Measurements from ENCODE around the gene BTBD6.
"Not testable (repeated sequence)": the region's sequence is repeated elsewhere in the genome, so short reads cannot be mapped to it uniquely, and the experiment has no call there.

Gene BTBD6

GRCh38 chr14:105273062-105273461 is 24.7 kb downstream of the BTBD6 start:
- no peak for DNase-seq

DNA sequence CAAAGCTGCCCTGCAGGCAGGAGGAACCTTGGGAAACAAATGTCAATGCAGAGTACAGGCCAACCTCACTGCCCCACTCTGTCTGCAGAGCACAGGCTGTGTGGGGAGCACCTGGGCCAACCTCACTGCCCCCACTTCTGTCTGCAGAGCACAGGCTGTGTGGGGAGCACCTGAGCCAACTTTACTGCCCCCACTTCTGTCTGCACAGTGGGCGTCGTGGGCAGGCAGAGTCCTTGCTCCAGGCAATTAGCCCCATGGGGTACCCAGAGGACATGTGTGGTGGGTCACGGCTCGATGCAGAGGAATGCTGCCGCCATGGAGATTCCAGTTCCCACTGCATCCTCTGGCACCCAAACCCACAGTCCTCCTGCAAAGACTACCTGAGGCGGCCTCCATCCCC is 26.3 kb downstream of the BTBD6 start:
- no peak for DNase-seq

GRCh38 chr14:105275267-105275946 is 27.1 kb downstream of the BTBD6 start:
- DNase-seq = no peak

GRCh38 chr14:105277448-105277847 is 29.1 kb downstream of the BTBD6 start:
- not testable (repeated sequence) for DNase-seq

DNA sequence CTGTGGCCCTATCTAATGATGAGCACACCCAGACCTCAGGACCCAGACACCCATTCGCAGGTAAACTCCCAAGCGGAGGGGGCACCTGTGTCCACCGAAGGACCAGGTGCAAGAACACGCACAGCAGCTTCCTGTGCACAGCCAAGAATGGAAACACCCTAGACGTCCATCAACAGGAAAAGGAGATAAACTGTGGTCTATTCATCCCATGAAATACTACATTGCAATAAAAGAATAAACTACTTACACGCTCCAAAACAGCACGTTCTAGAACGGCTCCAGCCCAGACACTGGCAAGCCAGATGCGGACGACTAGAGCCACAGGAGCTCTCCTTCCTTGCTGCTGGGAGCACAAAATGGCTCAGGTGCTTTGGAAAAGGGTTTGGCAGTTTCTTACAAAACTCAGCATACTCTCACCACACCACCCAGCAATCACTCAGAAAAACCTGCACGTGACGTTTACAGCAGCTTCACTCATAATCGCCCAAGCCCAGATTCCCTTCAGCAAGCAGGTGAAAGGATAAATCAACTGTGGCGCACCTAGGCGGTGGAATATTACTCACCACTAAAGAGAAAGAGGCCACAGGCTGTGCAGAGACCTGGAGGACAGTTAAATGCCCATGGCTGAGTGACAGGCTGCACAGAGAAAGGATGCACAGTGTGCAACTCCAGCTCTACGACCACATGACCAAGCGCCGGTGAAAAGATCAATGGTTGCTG is 31.5 kb downstream of the BTBD6 start:
- no peak for DNase-seq

DNA sequence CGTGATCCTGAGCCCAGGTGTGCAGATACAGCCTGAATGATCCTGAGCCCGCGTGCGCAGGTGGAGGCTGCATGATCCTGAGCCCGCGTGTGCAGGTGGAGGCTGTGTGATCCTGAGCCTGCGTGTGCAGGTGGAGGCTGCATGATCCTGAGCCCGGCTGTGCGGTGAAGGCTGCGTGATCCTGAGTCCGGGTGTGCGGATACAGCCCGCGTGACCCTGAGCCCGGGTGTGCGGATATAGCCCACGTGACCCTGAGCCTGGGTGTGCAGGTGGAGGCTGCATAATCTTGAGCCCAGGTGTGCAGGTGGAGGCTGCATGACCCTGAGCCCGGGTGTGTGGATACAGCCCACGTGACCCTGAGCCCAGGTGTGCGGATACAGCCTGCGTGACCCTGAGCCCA is 32.2 kb downstream of the BTBD6 start:
- DNase-seq = no peak

DNA sequence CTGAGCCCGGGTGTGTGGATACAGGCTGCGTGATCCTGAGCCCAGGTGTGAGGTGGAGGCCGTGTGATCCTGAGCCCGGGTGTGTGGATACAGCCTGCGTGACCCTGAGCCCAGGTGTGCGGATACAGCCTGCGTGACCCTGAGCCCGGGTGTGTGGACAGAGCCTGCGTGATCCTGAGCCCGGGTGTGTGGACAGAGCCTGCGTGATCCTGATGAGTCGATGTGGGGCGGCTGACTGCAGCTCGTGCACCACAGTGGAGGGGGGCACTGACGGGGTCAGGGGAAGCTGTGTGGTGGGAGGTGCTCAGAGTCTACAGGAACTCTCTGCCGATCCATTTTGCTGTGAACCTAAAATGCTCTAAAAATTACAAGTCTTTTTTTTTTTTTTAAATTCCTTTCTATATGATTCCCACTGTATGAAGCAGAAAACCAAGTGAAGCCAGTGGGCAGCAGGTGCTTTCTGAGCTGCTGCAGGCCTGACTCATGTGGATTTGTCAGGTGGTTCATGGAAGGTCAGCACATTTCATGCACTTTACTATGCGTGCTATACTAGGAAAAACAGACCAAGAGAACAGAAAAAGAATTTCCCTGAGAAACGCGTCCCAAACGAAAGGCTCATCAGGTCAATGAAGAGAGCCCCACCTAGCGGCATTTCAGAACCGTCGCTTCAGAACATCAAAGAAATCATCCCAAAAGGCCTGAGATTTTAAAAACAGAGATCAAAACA is 33.2 kb downstream of the BTBD6 start:
- DNase-seq = peak in 1 of 2 donors; percentile 11

DNA sequence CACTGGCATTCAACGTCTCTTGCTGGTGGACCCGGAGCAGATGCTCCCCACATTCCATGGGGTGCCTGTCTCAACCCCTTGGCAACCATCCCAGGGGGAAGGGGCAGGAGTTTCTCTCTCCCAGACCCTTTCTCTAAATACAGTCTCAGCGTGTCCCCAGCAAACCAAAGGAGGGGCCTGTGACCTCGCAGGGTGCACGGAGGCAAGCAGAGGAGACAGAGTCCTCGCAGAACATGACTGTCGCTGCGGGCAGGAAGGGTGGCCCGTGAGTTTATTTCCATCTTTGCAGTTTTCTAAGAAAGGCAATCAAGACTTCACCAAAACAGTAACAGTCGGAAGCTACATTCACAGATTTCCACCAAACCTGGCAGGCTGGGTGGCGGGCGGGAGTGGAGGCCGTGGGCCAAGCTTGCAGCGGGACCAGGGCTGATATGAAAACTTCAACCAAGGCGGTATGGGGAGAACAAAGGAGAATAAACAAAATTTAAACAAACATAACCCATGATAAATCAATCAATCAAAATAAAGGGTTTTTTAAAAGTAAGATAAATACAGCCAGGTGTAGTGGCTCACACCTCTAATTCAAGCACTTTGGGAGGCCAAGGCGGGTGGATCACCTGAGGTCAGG is 33.9 kb downstream of the BTBD6 start:
- DNase-seq = no peak

DNA sequence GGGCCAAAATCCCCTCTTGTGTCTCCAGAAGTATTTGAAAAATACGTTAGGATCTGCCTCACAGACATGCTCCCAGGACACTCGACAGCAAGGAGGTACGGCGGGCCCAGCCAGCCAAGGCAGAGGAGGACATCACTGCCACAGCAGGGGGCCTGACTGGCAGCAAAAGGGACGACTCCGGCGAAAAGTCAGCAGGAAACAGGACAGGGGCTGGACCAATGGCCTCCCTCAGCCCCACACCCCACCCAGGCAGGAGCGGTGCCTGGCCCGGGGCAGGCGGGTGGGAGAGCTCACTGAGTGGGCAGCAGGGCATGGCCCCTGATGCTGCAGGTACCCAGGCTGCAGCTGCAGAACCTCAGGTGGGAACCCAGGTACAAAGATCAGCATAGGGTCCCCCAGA is 34.7 kb downstream of the BTBD6 start:
- DNase-seq = no peak

- DNase-seq = no peak
These were observed 35.6 kb downstream of the BTBD6 start for GRCh38 chr14:105283899-105284298.

DNA sequence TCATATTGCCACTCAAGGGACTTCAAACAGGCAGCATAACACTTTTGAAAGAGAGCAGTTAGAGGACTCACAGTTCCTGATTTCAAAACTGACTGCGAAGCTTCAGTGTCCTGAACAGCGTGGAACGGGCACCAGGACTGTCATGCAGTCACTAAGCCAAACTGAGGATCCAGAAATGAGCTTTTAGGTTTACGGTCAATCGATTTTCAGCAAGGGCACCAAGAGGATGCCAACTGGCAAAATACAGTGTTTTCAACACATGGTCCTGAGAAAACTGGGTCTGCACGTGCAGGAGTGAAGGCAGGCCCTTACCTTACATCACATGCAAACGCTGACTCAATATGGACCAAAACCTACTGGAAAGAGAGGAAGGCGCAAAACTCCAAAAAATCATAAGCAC is 36.8 kb downstream of the BTBD6 start:
- DNase-seq = no peak

DNA sequence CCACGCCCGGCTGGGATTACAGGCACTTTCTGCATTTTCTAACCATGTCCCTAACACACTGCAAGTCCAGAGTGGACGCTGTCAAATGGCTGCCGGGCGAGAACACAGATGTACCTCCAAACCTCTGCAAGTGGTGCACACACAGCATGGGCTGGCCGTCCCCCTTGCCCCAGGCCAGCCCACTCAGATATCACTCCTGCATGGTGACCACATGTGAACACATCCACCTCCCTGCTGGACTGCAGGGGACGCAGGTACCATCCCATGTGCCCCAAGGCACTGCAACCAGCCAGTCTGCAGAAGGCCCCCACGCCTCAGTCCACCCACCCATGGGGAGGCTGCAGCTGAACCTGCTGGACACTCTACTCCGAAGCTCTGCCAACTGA is 38.4 kb downstream of the BTBD6 start:
- DNase-seq = no peak

GRCh38 chr14:105287249-105288102 is 39.1 kb downstream of the BTBD6 start:
- DNase-seq = no peak

GRCh38 chr14:105288936-105289335 is 40.6 kb downstream of the BTBD6 start:
- not testable (repeated sequence) for DNase-seq

GRCh38 chr14:105290621-105291346 is 42.5 kb downstream of the BTBD6 start:
- no peak for DNase-seq

- DNase-seq = peak; percentile 25 to 43
These were observed 44.7 kb downstream of the BTBD6 start for GRCh38 chr14:105292826-105293711.

GRCh38 chr14:105294142-105294597 is 45.8 kb downstream of the BTBD6 start:
- peak; percentile 35 to 52 for DNase-seq

DNA sequence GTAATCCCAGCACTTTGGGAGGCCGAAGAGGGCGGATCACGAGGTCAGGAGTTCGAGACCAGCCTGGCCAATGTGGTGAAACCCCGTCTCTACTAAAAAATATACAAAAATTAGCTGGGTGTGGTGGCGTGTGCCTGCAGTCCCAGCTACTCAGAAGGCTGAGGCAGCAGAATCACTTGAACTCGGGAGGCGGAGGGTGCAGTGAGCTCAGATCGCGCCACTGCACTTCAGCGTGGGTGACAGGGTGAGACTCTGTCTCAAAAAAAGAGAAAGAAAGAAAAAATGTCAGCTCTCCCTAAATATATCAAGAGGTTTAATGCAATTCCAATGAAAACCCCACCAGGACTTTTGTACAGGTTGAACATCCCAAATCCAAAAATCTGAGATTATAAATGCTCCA is 49.0 kb downstream of the BTBD6 start:
- DNase-seq = not testable (repeated sequence)

GRCh38 chr14:105299654-105300541 is 51.6 kb downstream of the BTBD6 start:
- DNase-seq = peak; percentile 22 to 29

All from stimulated activated CD4-positive, alpha-beta T cell treated with anti-CD3 and anti-CD28 coated beads, Interleukin-2, amount 100 ng/mL, for 48 hours (primary cell).